Measurements from ENCODE around the gene TPM1.

Gene TPM1

DNA sequence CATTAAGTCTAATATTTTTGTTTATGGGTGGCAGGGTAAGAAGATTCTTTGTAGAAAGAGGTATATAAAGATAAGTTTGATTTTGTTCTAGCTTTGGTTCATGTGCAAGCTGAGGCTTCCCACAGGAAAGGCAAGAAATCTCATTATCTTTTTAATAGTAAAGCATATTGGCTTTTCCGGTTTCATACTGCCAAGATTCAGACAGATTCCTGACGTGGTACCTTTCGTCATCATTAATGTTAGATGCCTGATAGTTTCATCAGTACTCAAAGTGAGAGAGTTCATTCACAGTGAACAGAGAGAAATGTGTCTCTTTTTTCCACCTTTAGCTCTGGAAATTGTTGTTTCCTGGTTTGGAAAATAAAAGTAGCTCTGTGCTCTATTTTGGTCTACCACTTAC, 16.5 kb downstream of the TPM1 start:
- Histone ChIP-seq H3K36me3 (ENCODE audit: insufficient read depth, low read length) (peaks cover 77% of the 10 kb centered on the region), H3K4me3 (ENCODE audit: low read length) (no peak overlapping the region), H3K9me3 (ENCODE audit: low read length) (peaks cover 6% of the 10 kb centered on the region), H2AFZ (ENCODE audit: low read depth, low read length) (no peak overlapping the region), H3K4me1 (ENCODE audit: insufficient read depth, low read length) (no peaks in the 10 kb centered on the region), H3K27me3 (ENCODE audit: insufficient read depth, low read length) (no peaks in the 10 kb centered on the region)

- no peaks in the 10 kb centered on the region for H3K4me1 ChIP-seq (ENCODE audit: insufficient read depth, low read length)
- no peak overlapping the region for H2AFZ ChIP-seq (ENCODE audit: low read depth, low read length)
- peaks cover 6% of the 10 kb centered on the region for H3K9me3 ChIP-seq (ENCODE audit: low read length)
- no peaks in the 10 kb centered on the region for H3K27me3 ChIP-seq (ENCODE audit: insufficient read depth, low read length)
- no peak overlapping the region for H3K4me3 ChIP-seq (ENCODE audit: low read length)
- peaks cover 78% of the 10 kb centered on the region for H3K36me3 ChIP-seq (ENCODE audit: insufficient read depth, low read length)
These were observed 17.1 kb downstream of the TPM1 start for GRCh38 chr15:63059573-63060216.

DNA sequence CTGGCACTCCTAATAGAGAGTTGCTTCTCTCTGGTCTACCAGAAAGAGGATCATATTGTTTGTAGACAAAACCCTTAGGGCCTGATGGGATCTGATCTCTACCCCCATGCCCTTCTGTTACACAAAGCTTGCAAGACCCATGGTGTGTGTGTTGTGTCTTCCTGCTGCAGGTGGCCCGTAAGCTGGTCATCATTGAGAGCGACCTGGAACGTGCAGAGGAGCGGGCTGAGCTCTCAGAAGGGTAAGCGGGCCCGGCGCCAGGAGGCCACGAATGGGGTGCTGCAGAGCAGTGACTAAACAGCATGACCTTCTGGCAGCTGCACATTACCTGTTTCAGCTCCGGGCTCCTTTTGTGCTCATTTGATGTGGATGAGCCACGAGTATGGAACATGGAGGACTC, 18.2 kb downstream of the TPM1 start:
- Histone ChIP-seq H3K9me3 (ENCODE audit: low read length) (peaks cover 6% of the 10 kb centered on the region), H3K4me3 (ENCODE audit: low read length) (no peak overlapping the region), H3K27me3 (ENCODE audit: insufficient read depth, low read length) (no peaks in the 10 kb centered on the region), H2AFZ (ENCODE audit: low read depth, low read length) (no peak overlapping the region), H3K4me1 (ENCODE audit: insufficient read depth, low read length) (peaks cover 9% of the 10 kb centered on the region), H3K36me3 (ENCODE audit: insufficient read depth, low read length) (peaks cover 77% of the 10 kb centered on the region)

DNA sequence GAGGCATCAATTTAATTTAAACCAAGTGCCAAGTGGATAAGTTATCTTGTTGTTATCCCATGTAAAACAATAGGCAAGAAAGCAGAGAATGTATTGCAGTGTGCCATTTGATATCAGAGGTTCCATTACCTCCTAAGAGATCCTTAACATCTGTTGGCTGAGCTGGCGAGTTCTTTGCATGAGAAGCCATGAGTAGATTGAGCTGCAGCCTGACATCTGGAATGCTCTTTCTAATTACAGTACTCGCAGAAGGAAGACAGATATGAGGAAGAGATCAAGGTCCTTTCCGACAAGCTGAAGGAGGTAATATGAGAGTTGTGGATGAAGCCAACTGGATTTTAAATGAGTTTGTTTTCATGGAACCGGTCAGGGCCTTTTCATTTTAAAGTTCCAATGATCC, 19.4 kb downstream of the TPM1 start:
- H3K27me3 ChIP-seq (ENCODE audit: insufficient read depth, low read length), result no peaks in the 10 kb centered on the region
- no peak overlapping the region for H3K4me3 ChIP-seq (ENCODE audit: low read length)
- H3K36me3 ChIP-seq (ENCODE audit: insufficient read depth, low read length), result peaks cover 77% of the 10 kb centered on the region
- H2AFZ ChIP-seq (ENCODE audit: low read depth, low read length), result no peak overlapping the region
- H3K4me1 ChIP-seq (ENCODE audit: insufficient read depth, low read length), result peaks cover 18% of the 10 kb centered on the region
- peaks cover 6% of the 10 kb centered on the region for H3K9me3 ChIP-seq (ENCODE audit: low read length)

GRCh38 chr15:63063164-63063756, 20.7 kb downstream of the TPM1 start:
- Histone ChIP-seq H3K27me3 (ENCODE audit: insufficient read depth, low read length) (no peaks in the 10 kb centered on the region), H3K36me3 (ENCODE audit: insufficient read depth, low read length) (peaks cover 74% of the 10 kb centered on the region), H3K4me3 (ENCODE audit: low read length) (no peak overlapping the region), H3K4me1 (ENCODE audit: insufficient read depth, low read length) (peaks cover 18% of the 10 kb centered on the region), H3K9me3 (ENCODE audit: low read length) (peaks cover 6% of the 10 kb centered on the region), H2AFZ (ENCODE audit: low read depth, low read length) (no peak overlapping the region)

- Histone ChIP-seq H3K9me3 (ENCODE audit: low read length) (peaks cover 6% of the 10 kb centered on the region), H3K36me3 (ENCODE audit: insufficient read depth, low read length) (peaks cover 74% of the 10 kb centered on the region), H3K4me3 (ENCODE audit: low read length) (no peak overlapping the region), H3K27me3 (ENCODE audit: insufficient read depth, low read length) (no peaks in the 10 kb centered on the region), H2AFZ (ENCODE audit: low read depth, low read length) (no peak overlapping the region), H3K4me1 (ENCODE audit: insufficient read depth, low read length) (peaks cover 18% of the 10 kb centered on the region)
These were observed 21.4 kb downstream of the TPM1 start for GRCh38 chr15:63063877-63064409.

DNA sequence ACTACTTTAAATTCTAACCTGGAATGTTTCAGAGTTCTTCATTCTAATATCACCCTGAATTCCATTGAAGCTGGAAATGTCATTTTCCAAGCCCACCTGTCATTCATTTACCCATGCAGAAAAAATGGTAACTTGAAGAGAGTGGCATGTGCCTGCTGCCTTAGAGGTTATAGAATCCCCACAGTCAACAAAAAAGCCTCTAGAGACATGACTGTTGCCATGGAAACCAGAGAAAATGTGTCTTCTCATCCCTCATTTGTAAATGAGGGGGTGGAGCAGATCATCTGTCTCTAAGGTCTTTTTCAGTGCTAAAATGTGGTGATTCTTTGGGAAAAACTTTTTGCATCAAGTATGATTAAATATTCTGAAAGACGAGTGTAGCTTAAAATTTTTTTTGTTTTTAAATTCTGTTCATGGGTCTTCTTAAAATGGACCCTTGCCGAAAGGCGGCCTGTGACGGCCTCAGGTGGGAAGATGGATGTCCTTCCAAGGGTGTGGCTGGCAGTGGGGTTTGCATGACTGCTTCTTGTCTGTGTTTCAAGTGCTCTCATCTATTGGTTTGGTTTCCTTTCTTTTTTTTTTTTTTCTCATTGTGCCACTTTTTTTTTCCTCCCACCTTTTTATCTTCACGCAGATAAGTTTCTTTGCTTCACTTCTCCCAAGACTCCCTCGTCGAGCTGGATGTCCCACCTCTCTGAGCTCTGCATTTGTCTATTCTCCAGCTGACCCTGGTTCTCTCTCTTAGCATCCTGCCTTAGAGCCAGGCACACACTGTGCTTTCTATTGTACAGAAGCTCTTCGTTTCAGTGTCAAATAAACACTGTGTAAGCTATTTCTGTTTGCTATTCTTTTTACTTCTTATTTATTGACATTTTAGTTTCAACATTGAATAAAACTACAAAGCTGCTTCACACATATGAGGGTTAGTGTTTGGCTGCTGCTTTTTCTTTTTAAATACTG, 23.0 kb downstream of the TPM1 start:
- H3K4me3 ChIP-seq (ENCODE audit: low read length), result no peak overlapping the region
- H3K4me1 ChIP-seq (ENCODE audit: insufficient read depth, low read length), result peaks cover 18% of the 10 kb centered on the region
- H3K27me3 ChIP-seq (ENCODE audit: insufficient read depth, low read length), result no peaks in the 10 kb centered on the region
- peaks cover 61% of the 10 kb centered on the region for H3K36me3 ChIP-seq (ENCODE audit: insufficient read depth, low read length)
- H3K9me3 ChIP-seq (ENCODE audit: low read length), result peaks cover 6% of the 10 kb centered on the region
- H2AFZ ChIP-seq (ENCODE audit: low read depth, low read length), result no peak overlapping the region

GRCh38 chr15:63066272-63066671, 23.7 kb downstream of the TPM1 start:
- Histone ChIP-seq H3K27me3 (ENCODE audit: insufficient read depth, low read length) (no peaks in the 10 kb centered on the region), H3K9me3 (ENCODE audit: low read length) (peaks cover 6% of the 10 kb centered on the region), H3K4me3 (ENCODE audit: low read length) (no peak overlapping the region), H3K36me3 (ENCODE audit: insufficient read depth, low read length) (peaks cover 60% of the 10 kb centered on the region), H3K4me1 (ENCODE audit: insufficient read depth, low read length) (peaks cover 18% of the 10 kb centered on the region), H2AFZ (ENCODE audit: low read depth, low read length) (no peak overlapping the region)

DNA sequence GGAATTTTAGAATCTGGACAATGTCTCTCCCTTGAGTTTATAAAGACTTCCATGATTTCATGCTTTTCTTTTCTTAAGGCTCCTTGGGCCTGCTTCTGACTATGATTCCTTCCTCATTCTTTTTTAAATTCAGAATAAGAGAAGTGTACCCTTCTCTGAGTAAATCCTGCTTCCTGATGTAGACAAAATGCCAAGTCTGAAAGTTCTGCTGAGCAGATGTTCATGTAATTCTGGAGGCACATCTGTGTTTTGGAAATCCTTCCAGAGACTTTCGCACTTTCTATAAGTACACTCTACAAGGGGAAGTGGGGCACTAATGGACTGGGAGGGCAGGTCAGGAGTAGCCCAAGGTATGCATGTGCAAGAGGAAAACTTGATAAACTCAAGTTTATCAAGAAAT, 24.8 kb downstream of the TPM1 start:
- no peak overlapping the region for H3K4me3 ChIP-seq (ENCODE audit: low read length)
- no peak overlapping the region for H2AFZ ChIP-seq (ENCODE audit: low read depth, low read length)
- peaks cover 18% of the 10 kb centered on the region for H3K4me1 ChIP-seq (ENCODE audit: insufficient read depth, low read length)
- H3K9me3 ChIP-seq (ENCODE audit: low read length), result peaks cover 3% of the 10 kb centered on the region
- H3K36me3 ChIP-seq (ENCODE audit: insufficient read depth, low read length), result peaks cover 55% of the 10 kb centered on the region
- no peaks in the 10 kb centered on the region for H3K27me3 ChIP-seq (ENCODE audit: insufficient read depth, low read length)

GRCh38 chr15:63067976-63068743, 25.6 kb downstream of the TPM1 start:
- peaks cover 18% of the 10 kb centered on the region for H3K4me1 ChIP-seq (ENCODE audit: insufficient read depth, low read length)
- peaks cover 49% of the 10 kb centered on the region for H3K36me3 ChIP-seq (ENCODE audit: insufficient read depth, low read length)
- no peak overlapping the region for H2AFZ ChIP-seq (ENCODE audit: low read depth, low read length)
- H3K9me3 ChIP-seq (ENCODE audit: low read length), result peaks cover 3% of the 10 kb centered on the region
- H3K27me3 ChIP-seq (ENCODE audit: insufficient read depth, low read length), result no peaks in the 10 kb centered on the region
- no peak overlapping the region for H3K4me3 ChIP-seq (ENCODE audit: low read length)

- no peak overlapping the region for H3K4me3 ChIP-seq (ENCODE audit: low read length)
- H3K27me3 ChIP-seq (ENCODE audit: insufficient read depth, low read length), result no peaks in the 10 kb centered on the region
- peaks cover 18% of the 10 kb centered on the region for H3K4me1 ChIP-seq (ENCODE audit: insufficient read depth, low read length)
- H3K9me3 ChIP-seq (ENCODE audit: low read length), result no peaks in the 10 kb centered on the region
- H2AFZ ChIP-seq (ENCODE audit: low read depth, low read length), result no peak overlapping the region
- H3K36me3 ChIP-seq (ENCODE audit: insufficient read depth, low read length), result peaks cover 39% of the 10 kb centered on the region
These were observed 27.1 kb downstream of the TPM1 start for GRCh38 chr15:63069616-63070090.

DNA sequence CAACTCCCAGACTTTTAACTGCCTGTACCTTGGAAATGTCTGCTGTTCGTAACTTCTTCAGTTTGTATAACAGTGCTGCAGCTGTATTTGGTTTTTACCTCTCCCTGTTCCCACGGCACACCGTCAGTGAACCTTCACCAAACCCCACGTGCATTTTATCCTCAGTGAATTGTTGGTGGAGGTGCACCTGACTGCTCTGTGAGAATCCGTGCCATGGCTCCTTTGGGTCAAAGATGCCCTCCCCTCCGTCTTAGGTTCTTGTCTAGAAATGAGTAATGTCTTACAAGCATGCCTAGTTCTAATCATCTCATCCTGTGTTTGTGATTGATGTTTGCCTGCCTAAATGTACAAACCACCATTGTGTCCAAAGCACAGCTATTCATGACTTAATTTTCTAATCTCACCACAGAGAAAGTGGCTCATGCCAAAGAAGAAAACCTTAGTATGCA, 28.2 kb downstream of the TPM1 start:
- peaks cover 9% of the 10 kb centered on the region for H3K4me1 ChIP-seq (ENCODE audit: insufficient read depth, low read length)
- H3K36me3 ChIP-seq (ENCODE audit: insufficient read depth, low read length), result peaks cover 36% of the 10 kb centered on the region
- no peaks in the 10 kb centered on the region for H3K27me3 ChIP-seq (ENCODE audit: insufficient read depth, low read length)
- no peaks in the 10 kb centered on the region for H3K9me3 ChIP-seq (ENCODE audit: low read length)
- no peak overlapping the region for H3K4me3 ChIP-seq (ENCODE audit: low read length)
- no peak overlapping the region for H2AFZ ChIP-seq (ENCODE audit: low read depth, low read length)

Data from neuron (in vitro differentiated cells).